ENCODE results near the gene CACNG6. TPM values are rescaled to one million over a fixed set of nuclear protein-coding genes. Genes with fewer than 3 reads are reported as not detected.
A peak's percentile ranks its signal among the peaks of the same experiment; 100 is the strongest.

CACNG6 gene
- polyA plus RNA-seq, 1 of the 3 experiments (the other 2 are of a cell fraction): 1.2 TPM

DNA sequence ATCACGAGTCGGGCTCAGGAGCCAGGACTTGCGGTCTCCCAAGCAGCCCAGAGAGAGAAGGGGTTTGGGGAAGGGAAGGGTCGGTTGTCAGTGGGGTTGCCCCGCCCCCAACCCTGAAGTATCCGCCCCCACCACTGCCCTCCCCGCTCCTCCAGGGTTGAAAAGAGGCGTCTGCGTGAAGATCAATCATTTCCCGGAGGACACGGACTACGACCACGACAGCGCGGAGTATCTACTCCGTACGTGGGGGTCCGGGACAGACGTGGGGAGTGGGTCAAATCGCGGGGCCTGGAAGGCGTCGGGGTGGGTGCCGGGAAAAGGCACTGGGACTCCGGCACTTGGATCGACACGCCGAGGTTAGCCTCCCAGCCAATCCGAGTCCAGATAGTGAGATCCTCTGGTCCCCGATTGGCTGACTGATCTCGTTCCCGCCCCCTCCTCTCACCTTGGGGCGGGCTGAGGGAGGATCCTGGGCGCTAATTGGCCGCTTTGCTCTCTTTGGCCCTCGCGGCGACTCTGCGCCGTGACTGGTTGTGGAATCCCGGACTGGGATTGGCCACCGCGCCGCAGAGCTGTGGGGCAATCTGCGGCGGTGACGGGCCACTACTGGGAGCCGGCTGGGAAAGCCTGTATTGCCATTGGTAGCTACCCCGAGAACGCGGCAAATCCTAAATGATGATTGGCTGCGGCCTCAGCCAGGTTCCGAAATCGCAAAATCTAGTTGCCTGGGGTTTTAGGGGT lies 13.3 kb upstream of the CACNG6 start (continued):
- TF ChIP-seq TAF1 (IDR thresholded peaks at IDR 0.05; ENCODE audit: borderline replicate concordance, low read depth, low read length): no peak
- TF ChIP-seq RFX5 (IDR thresholded peaks at IDR 0.05; ENCODE audit: low read length): peak; percentile 91
- TF ChIP-seq, protein P1, sequence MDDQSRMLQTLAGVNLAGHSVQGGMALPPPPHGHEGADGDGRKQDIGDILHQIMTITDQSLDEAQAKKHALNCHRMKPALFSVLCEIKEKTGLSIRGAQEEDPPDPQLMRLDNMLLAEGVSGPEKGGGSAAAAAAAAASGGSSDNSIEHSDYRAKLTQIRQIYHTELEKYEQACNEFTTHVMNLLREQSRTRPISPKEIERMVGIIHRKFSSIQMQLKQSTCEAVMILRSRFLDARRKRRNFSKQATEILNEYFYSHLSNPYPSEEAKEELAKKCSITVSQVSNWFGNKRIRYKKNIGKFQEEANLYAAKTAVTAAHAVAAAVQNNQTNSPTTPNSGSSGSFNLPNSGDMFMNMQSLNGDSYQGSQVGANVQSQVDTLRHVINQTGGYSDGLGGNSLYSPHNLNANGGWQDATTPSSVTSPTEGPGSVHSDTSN (IDR thresholded peaks at IDR 0.05): peak; percentile 96
- TF ChIP-seq, protein P2, sequence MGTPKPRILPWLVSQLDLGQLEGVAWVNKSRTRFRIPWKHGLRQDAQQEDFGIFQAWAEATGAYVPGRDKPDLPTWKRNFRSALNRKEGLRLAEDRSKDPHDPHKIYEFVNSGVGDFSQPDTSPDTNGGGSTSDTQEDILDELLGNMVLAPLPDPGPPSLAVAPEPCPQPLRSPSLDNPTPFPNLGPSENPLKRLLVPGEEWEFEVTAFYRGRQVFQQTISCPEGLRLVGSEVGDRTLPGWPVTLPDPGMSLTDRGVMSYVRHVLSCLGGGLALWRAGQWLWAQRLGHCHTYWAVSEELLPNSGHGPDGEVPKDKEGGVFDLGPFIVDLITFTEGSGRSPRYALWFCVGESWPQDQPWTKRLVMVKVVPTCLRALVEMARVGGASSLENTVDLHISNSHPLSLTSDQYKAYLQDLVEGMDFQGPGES (IDR thresholded peaks at IDR 0.05; ENCODE audit: low read depth, low read length): peak; percentile 68
- TF ChIP-seq CHD2 (IDR thresholded peaks at IDR 0.05; ENCODE audit: low read length, partially characterized antibody): peak; percentile 90
- TF ChIP-seq YY1 (IDR thresholded peaks at IDR 0.05; ENCODE audit: low read depth): no peak
- TF ChIP-seq, protein P3, sequence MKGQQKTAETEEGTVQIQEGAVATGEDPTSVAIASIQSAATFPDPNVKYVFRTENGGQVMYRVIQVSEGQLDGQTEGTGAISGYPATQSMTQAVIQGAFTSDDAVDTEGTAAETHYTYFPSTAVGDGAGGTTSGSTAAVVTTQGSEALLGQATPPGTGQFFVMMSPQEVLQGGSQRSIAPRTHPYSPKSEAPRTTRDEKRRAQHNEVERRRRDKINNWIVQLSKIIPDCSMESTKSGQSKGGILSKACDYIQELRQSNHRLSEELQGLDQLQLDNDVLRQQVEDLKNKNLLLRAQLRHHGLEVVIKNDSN (IDR thresholded peaks at IDR 0.05; ENCODE audit: borderline replicate concordance, low read depth): no peak
- no peak for TF ChIP-seq FOXM1 (IDR thresholded peaks at IDR 0.05; ENCODE audit: low read depth)

DNA sequence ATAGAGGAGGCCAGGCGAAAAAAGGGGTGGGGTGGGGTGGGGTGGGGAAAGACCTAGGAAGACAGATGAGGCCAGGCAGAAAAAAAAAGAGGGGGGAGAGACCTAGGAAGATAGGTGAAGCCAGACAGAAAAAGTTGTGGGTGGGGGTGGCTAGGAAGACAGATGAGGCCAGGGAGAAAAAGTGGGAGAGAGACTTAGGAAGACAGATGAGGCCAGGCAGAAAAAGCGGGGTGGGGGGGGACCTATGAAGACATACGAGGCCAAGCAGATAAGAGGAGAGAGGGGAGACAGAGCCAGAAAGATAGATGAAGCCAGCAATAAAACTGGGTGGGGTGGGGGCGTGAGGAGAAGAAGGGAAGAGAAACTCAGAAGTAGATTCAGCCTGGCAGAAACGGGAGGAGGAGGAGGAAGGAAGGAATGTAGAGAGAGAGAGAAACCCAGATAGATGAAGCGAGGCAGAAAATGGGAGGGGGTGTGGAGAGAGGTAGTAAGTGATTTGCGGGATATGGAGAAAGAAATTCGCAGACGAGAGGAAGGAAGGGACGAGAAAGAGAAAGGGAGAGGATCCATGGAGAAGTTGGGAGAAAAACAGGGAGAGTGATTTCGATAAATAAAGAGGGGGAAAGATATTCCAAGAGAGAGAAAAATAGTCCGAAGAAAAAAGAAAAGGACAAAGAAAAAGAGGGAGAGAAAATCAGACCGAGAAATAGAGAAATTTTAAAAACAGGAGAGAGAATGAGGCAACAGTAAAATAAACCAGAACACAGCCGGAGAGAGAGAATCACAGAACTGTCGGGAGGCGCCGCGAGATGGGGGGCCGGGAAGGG lies 12.2 kb upstream of the CACNG6 start:
- H3K4me3 ChIP-seq (ENCODE audit: low read depth in 2 of 2, low read length in 1 of 2): peak overlapping the region; percentile 69 to 88
- peaks cover 39% of the 10 kb centered on the region for H3F3A ChIP-seq (replicated peaks; ENCODE audit: insufficient read depth)
- H3K27me3 ChIP-seq (ENCODE audit: insufficient read depth): no peaks in the 10 kb centered on the region
- H4K20me1 ChIP-seq (ENCODE audit: insufficient read depth): no peaks in the 10 kb centered on the region
- DNase-seq: no peak
- ChIA-PET CTCF (no interaction called here), POLR2A (no interaction called here)
- H3K9me2 ChIP-seq: no peaks in the 10 kb centered on the region
- no peak overlapping the region for H2AFZ ChIP-seq (ENCODE audit: low read depth)
- 5% methylated on average over 19 of the region's 19 CpGs for WGBS (ENCODE audit: low lambda C conversion rate)
- TF ChIP-seq FOXM1 (IDR thresholded peaks at IDR 0.05; ENCODE audit: low read depth) (no peak), TEAD4 (IDR thresholded peaks at IDR 0.05; ENCODE audit: borderline replicate concordance, insufficient read depth) (no peak), POLR2AphosphoS5 (IDR thresholded peaks at IDR 0.05; ENCODE audit: low read depth, low read length) (0 out of 2 replicates have a peak, but pooled peaks have one; percentile 5)
- peak overlapping the region; percentile 76 for H3K4me2 ChIP-seq
- peaks cover 11% of the 10 kb centered on the region for H3K79me2 ChIP-seq (ENCODE audit: insufficient read depth)
- H3K9ac ChIP-seq: peak overlapping the region; percentile 82
- H3K36me3 ChIP-seq (replicated peaks in 1 of 2; ENCODE audit: control insufficient read depth in 1 of 2, insufficient read depth in 2 of 2, low read length in 1 of 2): no peaks in the 10 kb centered on the region
- H3K4me1 ChIP-seq (ENCODE audit: control insufficient read depth in 1 of 2, insufficient read depth in 2 of 2, low read depth in 1 of 2, low read length in 1 of 2): peaks cover 7 to 23% of the 10 kb centered on the region in 2 experiments; a peak in 3 of 4 replicates
- H3K27ac ChIP-seq (ENCODE audit: low read depth in 2 of 2, low read length in 1 of 2): peak overlapping the region; percentile 88 to 89
- H3K9me3 ChIP-seq: no peaks in the 10 kb centered on the region

All from SK-N-SH (cell line).